Stimulated activated CD4-positive, alpha-beta T cell treated with anti-CD3 and anti-CD28 coated beads, TNF-alpha, amount 100 ng/mL, for 1 hour (primary cell): ENCODE data around the gene CBX5.
"Not testable (repeated sequence)": the region's sequence is repeated elsewhere in the genome, so short reads cannot be mapped to it uniquely, and the experiment has no call there.

Experiments
- DNase-seq, 3 donors: peaks; one replicate each; pipeline ENCODE4 v3.0.0-alpha.2; 2020; ENCODE audit warnings: low read depth in 3 of 3, low spot score in 1 of 3

Gene CBX5

GRCh38 chr12:54270345-54270744 is 9.6 kb downstream of the CBX5 start:
- no peak for DNase-seq

GRCh38 chr12:54266852-54267251 is 13.1 kb downstream of the CBX5 start:
- DNase-seq: no peak

- DNase-seq: no peak
Observed at GRCh38 chr12:54265364-54265812, 14.5 kb downstream of the CBX5 start.

GRCh38 chr12:54262403-54262925 is 17.5 kb downstream of the CBX5 start:
- DNase-seq: no peak

GRCh38 chr12:54261815-54262402 is 18.0 kb downstream of the CBX5 start:
- DNase-seq: no peak

GRCh38 chr12:54259194-54260011 is 20.5 kb downstream of the CBX5 start:
- no peak for DNase-seq

- DNase-seq: no peak
Observed at GRCh38 chr12:54258201-54258681, 21.7 kb downstream of the CBX5 start.

GRCh38 chr12:54257332-54257731 is 22.6 kb downstream of the CBX5 start:
- DNase-seq: no peak

GRCh38 chr12:54253240-54253639 is 26.7 kb downstream of the CBX5 start:
- no peak for DNase-seq

- DNase-seq: no peak
Observed at GRCh38 chr12:54251667-54252284, 28.1 kb downstream of the CBX5 start.

GRCh38 chr12:54249489-54249888 is 30.4 kb downstream of the CBX5 start:
- DNase-seq: no peak

- no peak for DNase-seq
Observed at GRCh38 chr12:54246011-54246641, 33.8 kb downstream of the CBX5 start.

GRCh38 chr12:54240971-54241588 is 38.8 kb downstream of the CBX5 start:
- DNase-seq: no peak

- DNase-seq: no peak
Observed at GRCh38 chr12:54240129-54240528, 39.8 kb downstream of the CBX5 start.

- no peak for DNase-seq
Observed at GRCh38 chr12:54239620-54240019, 40.3 kb downstream of the CBX5 start.

- DNase-seq: no peak
Observed at GRCh38 chr12:54238531-54238930, 41.4 kb downstream of the CBX5 start.

GRCh38 chr12:54232790-54233189 is 47.1 kb downstream of the CBX5 start:
- no peak for DNase-seq

GRCh38 chr12:54231269-54231668 is 48.7 kb downstream of the CBX5 start:
- not testable (repeated sequence) for DNase-seq

GRCh38 chr12:54230555-54230954 is 49.4 kb downstream of the CBX5 start:
- no peak for DNase-seq

GRCh38 chr12:54229624-54230212 is 50.2 kb downstream of the CBX5 start:
- no peak for DNase-seq

GRCh38 chr12:54228471-54228870 is 51.5 kb downstream of the CBX5 start:
- DNase-seq: no peak
